ENCODE measurements around the gene OR1Q1.

GRCh38 chr9:122656378-122656777 is 41.8 kb downstream of the OR1Q1 start:
- TF ChIP-seq NR3C1 (CRISPR knock-in tag; conservative IDR thresholded peaks at IDR 0.05; ENCODE audit: low read depth): no peak
- TF ChIP-seq MAX (CRISPR knock-in tag; IDR thresholded peaks at IDR 0.05): no peak
- TF ChIP-seq, protein P1, sequence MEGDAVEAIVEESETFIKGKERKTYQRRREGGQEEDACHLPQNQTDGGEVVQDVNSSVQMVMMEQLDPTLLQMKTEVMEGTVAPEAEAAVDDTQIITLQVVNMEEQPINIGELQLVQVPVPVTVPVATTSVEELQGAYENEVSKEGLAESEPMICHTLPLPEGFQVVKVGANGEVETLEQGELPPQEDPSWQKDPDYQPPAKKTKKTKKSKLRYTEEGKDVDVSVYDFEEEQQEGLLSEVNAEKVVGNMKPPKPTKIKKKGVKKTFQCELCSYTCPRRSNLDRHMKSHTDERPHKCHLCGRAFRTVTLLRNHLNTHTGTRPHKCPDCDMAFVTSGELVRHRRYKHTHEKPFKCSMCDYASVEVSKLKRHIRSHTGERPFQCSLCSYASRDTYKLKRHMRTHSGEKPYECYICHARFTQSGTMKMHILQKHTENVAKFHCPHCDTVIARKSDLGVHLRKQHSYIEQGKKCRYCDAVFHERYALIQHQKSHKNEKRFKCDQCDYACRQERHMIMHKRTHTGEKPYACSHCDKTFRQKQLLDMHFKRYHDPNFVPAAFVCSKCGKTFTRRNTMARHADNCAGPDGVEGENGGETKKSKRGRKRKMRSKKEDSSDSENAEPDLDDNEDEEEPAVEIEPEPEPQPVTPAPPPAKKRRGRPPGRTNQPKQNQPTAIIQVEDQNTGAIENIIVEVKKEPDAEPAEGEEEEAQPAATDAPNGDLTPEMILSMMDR (IDR thresholded peaks at IDR 0.05): no peak
- no peak for TF ChIP-seq FOXP4 (CRISPR knock-in tag; IDR thresholded peaks at IDR 0.05)
- no peak for TF ChIP-seq NFYB (CRISPR knock-in tag; conservative IDR thresholded peaks at IDR 0.05; ENCODE audit: low read depth)
- TF ChIP-seq, protein P2, sequence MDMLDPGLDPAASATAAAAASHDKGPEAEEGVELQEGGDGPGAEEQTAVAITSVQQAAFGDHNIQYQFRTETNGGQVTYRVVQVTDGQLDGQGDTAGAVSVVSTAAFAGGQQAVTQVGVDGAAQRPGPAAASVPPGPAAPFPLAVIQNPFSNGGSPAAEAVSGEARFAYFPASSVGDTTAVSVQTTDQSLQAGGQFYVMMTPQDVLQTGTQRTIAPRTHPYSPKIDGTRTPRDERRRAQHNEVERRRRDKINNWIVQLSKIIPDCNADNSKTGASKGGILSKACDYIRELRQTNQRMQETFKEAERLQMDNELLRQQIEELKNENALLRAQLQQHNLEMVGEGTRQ (CRISPR knock-in tag; IDR thresholded peaks at IDR 0.05): no peak
- TF ChIP-seq TCF7 (CRISPR knock-in tag; IDR thresholded peaks at IDR 0.05; ENCODE audit: low read depth): no peak
- no peak for TF ChIP-seq SP1 (CRISPR knock-in tag; conservative IDR thresholded peaks at IDR 0.05)
- TF ChIP-seq, protein P3, sequence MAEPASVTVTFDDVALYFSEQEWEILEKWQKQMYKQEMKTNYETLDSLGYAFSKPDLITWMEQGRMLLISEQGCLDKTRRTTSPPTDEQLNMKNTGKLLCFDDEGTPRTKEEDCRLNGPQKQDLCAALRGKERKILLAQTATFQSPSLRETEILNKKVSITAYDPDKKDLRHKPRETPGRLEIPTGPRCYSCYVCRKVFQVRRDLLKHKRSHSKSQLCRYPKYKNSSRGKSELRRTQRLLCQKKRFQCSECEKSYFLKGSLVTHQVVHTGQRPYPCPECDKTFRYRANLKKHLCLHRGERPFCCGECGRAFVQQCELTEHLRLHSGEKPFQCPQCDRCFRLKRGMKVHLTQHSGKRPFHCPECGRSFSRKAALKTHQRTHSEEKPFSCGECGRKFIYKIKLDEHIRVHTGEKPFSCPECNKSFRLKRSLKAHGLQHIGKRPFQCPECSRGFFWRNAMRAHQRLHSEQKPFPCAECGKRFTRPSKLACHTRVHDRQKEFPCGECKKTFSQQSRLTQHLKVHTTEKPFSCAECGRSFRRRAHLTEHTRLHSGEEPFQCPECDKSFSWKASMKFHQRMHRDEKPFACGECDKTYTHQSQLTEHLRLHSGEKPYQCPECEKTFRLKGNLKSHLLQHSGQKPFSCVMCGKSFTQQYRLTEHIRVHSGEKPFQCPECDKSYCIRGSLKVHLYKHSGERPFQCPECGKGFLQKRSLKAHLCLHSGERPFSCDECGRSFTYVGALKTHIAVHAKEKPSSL (CRISPR knock-in tag; conservative IDR thresholded peaks at IDR 0.05): no peak
- TF ChIP-seq, protein P4, sequence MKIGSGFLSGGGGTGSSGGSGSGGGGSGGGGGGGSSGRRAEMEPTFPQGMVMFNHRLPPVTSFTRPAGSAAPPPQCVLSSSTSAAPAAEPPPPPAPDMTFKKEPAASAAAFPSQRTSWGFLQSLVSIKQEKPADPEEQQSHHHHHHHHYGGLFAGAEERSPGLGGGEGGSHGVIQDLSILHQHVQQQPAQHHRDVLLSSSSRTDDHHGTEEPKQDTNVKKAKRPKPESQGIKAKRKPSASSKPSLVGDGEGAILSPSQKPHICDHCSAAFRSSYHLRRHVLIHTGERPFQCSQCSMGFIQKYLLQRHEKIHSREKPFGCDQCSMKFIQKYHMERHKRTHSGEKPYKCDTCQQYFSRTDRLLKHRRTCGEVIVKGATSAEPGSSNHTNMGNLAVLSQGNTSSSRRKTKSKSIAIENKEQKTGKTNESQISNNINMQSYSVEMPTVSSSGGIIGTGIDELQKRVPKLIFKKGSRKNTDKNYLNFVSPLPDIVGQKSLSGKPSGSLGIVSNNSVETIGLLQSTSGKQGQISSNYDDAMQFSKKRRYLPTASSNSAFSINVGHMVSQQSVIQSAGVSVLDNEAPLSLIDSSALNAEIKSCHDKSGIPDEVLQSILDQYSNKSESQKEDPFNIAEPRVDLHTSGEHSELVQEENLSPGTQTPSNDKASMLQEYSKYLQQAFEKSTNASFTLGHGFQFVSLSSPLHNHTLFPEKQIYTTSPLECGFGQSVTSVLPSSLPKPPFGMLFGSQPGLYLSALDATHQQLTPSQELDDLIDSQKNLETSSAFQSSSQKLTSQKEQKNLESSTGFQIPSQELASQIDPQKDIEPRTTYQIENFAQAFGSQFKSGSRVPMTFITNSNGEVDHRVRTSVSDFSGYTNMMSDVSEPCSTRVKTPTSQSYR (CRISPR knock-in tag; IDR thresholded peaks at IDR 0.05): no peak

All from WTC11 (cell line).